Mucosa of gallbladder (tissue), 1 donor: ENCODE data around the gene CCDC87. TPM values are rescaled to one million over a fixed set of nuclear protein-coding genes. Genes with fewer than 3 reads are reported as not detected.
A peak's percentile ranks its signal among the peaks of the same experiment; 100 is the strongest.
"Not testable (repeated sequence)": the region's sequence is repeated elsewhere in the genome, so short reads cannot be mapped to it uniquely, and the experiment has no call there.

Experiments
- DNase-seq: peaks from one replicate; pipeline ENCODE4 v3.0.0-alpha.2; 2020; ENCODE audit warnings: low spot score
- total RNA-seq: library from RNA; stranded (reverse); gene quantifications from one replicate; pipeline ENCODE4 v1.2.1, GENCODE V29; 2021
- donor health status: DM: no; HTN: no; CAD: no.

CCDC87 gene
- 1.0 TPM for total RNA-seq

- peak; percentile 99 for DNase-seq
Measured at GRCh38 chr11:66592457-66593302, at the start of gene CCDC87, which contains the start of gene CCS. Gene CCDC87, minus strand, starts transcription at chr11:66593063. Its CDS starts 48 bp downstream, at chr11:66593015. Gene CCS, plus strand, starts transcription at chr11:66593185. Its CDS starts 77 bp downstream, at chr11:66593262.

- no peak for DNase-seq
Measured at GRCh38 chr11:66641834-66642233, 49.0 kb upstream of the CCDC87 start.

GRCh38 chr11:66639814-66640340, 47.0 kb upstream of the CCDC87 start:
- not testable (repeated sequence) for DNase-seq

DNA sequence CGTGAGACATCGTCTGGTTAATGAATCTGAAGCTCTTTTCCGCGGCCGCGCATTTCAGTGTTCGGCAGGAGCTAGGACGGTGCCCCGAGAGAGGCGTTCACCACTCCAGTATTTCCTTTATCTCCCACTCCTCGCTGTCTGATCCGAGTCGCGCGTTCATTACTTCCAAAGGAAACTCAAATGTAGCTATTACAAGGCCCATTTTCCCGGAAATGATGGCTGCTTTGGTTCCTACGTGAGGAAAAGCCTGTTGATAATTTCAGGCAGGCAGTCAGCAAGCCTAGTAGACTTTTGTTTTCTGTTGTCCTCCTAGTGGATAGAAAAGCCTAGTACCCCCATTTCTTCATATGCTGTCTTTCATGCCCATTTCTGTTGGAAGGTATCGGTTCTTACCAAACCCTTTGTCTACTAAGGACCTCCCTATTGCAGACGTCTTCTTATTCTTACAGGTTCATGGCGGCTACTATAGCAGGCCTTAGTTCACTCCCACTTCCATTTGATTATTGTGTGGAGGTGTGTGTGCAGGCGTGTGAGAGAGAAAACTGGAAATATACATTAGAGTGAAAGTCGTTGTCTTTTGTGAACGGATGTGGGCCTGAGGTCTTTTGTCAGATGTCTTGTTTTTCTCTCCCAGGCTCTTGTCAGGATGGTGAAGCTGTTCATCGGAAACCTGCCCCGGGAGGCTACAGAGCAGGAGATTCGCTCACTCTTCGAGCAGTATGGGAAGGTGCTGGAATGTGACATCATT, 46.4 kb upstream of the CCDC87 start:
- DNase-seq = no peak

GRCh38 chr11:66638177-66639065, 45.6 kb upstream of the CCDC87 start, which contains the start of gene RBM4:
Gene RBM4, plus strand, starts transcription at chr11:66638703. Its CDS starts 1,009 bp downstream, at chr11:66639712.
- DNase-seq = peak; percentile 100

DNA sequence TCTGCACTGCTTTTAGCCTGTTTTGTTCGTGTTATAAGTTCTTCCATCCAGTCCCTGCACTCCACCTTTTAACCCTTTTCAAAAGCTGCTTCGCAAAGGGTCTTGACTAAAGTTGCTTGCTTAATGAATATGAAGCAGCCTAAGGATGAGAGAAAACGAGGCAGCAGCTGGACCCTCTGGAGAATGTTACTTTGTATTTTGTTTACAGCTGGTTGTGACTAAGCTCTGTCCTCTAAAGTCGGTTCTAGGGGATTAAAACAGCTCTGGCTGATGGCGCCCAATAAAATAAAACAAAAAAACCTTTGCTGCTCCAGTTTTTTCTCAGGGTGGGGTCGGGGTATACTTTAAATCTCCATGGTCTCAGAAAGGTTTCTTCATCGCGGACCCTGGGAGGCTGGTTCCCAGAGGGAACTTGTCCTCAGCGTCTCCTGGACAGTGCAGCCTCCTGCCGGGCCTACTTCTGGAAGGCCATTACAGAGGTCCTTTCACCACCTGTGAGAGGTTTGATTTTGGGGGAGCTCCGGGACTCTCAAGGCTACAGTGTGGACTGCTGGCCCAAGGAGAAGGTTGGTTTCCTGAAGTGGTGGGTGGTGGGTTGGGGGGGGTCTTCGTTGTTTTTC, 44.8 kb upstream of the CCDC87 start:
- DNase-seq = no peak

- DNase-seq = no peak
Measured at GRCh38 chr11:66636411-66636810, 43.5 kb upstream of the CCDC87 start.

DNA sequence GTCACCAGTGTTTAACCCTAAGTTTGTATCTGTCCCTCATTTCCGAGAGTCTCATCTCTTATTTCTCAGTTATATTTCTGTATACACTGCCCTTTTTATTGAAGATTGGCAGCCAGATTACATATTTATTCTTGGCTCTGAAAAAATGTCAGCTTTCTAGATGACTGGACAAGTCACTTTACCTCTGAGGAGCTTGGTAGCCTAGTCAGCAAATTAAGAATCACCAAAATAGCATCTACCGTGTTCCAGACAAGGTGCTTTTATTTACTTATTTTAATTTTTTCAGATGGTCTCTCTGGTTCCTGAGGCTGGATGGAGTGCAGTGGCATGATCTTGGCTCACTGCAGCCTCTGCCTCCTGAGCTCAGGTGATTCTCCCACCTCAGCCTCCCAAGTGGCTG, 40.1 kb upstream of the CCDC87 start:
- no peak for DNase-seq

- DNase-seq = no peak
Measured at GRCh38 chr11:66631883-66632282, 39.0 kb upstream of the CCDC87 start.

GRCh38 chr11:66629356-66629755, 36.5 kb upstream of the CCDC87 start:
- no peak for DNase-seq

- DNase-seq = no peak
Measured at GRCh38 chr11:66628061-66628603, 35.3 kb upstream of the CCDC87 start.

DNA sequence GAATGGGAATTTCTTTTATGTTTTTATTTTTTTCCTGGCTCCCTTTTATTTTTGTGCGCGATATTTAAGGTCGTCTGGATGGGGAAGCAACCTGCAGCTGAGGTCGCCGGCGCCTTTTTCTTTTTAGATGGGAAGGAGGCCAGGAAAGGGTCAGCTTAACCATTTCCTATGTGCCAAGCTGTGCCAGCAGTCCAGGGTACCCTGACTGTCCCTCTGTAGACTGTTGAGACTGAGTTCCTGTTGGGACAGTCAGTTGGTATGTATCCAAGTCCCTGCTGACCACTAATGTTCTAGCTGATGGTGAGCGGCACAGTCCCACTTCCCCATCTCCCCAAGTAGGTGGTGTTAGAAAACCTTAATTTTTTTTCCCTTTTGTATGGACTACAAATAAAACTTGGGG, 34.1 kb upstream of the CCDC87 start:
- no peak for DNase-seq

DNA sequence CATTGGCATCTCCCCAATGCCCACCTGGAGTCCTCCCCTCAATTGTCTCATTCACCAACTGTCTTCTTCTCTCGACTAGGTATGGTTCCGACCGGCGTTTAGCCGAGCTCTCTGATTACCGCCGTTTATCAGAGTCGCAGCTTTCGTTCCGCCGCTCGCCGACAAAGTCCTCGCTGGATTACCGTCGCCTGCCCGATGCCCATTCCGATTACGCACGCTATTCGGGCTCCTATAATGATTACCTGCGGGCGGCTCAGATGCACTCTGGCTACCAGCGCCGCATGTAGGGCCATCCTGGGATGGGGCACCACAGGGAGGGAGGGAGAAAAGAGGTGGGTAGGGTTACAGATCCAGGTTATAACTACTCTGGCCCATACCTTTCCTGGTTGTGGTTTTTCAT, 33.5 kb upstream of the CCDC87 start:
- DNase-seq = no peak

GRCh38 chr11:66625752-66626149, 32.9 kb upstream of the CCDC87 start:
- no peak for DNase-seq

- no peak for DNase-seq
Measured at GRCh38 chr11:66625041-66625751, 32.3 kb upstream of the CCDC87 start.

DNA sequence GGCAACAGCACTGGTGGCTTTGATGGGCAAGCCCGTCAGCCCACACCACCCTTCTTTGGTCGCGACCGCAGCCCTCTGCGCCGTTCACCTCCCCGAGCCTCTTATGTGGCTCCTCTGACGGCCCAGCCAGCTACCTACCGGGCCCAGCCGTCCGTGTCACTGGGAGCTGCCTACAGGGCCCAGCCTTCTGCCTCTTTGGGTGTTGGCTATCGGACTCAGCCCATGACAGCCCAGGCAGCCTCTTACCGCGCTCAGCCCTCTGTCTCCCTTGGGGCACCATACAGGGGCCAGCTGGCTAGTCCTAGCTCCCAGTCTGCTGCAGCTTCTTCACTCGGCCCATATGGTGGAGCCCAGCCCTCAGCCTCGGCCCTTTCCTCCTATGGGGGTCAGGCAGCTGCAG, 31.6 kb upstream of the CCDC87 start:
- no peak for DNase-seq

DNA sequence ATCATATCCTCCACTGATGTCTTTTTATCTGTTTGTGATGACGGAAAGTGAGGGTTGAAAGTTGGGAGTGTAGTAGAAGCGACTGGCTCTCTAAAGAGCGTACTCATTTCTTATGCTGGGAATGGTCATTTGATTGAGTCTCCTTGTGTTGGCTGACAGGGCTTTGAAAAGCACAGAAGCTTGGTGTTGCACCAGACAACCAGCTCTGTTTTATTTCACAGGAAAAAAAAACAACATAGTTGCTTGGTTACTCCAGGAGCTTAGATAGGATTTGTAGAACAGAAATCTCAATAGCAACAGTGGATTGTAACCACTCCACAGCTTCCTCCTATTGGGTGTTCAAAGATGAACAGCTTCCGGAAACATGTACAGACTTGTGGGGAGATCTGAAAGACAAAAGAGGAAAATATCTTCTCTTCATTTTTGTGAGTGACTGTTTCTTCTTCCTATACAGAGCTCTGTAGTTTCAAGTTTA, 26.3 kb upstream of the CCDC87 start:
- DNase-seq = peak; percentile 14

DNA sequence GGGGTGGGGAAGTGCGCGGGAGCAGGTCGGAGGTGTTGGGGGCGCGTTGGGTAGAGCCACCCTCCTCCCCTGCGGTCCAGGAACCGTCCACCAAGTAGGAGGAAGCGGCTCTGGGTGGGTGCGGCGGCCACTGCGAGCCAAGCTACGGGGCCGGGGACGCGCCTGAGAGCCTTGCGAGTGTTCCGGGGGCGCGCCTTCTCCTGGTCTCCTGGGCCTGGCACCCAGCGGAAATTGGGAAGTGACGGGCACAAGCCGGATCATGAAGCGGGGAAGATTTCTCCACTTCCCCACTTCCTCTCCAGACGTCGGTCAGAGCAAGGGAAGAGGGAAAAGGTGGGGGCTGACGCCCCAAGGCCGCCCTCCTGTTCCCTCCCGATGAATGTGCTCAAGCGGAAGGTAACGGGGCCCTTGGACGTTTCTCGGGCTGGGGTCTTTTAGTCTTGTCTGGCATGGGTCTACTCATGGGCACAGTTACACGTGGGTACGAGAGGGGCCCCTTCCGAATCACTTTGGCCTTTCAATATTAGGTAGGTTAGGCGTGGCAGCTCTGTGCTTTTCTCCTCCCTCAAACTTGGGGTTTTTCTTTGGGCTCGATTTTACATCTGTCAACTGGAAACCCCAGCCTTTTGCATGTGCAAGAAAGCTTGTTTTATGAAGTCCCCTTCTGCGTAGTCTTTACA, 24.4 kb upstream of the CCDC87 start:
- no peak for DNase-seq
